ENCODE results near the gene PTPRN.

- no peak for TF ChIP-seq CTCF (IDR thresholded peaks at IDR 0.05; ENCODE audit: control extremely low read depth in 1 of 3, insufficient read depth in 1 of 3, low read depth in 1 of 3, low read length in 3 of 3)
- TF ChIP-seq POLR2A (IDR thresholded peaks at IDR 0.05; ENCODE audit: control extremely low read depth in 1 of 2, low read depth in 2 of 2, low read length in 2 of 2) = no peak
- TF ChIP-seq FOSL1 (IDR thresholded peaks at IDR 0.05; ENCODE audit: insufficient read depth, low read depth, low read length) = no peak
- 0 out of 2 replicates have a peak, but pooled peaks have one; percentile 36 for TF ChIP-seq GABPA (IDR thresholded peaks at IDR 0.05; ENCODE audit: borderline replicate concordance, insufficient read depth, low read length)
- TF ChIP-seq PHF8 (conservative IDR thresholded peaks at IDR 0.05; ENCODE audit: low read depth, low read length) = no peak
- TF ChIP-seq RAD21 (IDR thresholded peaks at IDR 0.05 in 1 of 2, conservative IDR thresholded peaks at IDR 0.05 in 1 of 2; ENCODE audit: low read depth in 2 of 2, low read length in 2 of 2) = no peak
- TF ChIP-seq CBX5 (IDR thresholded peaks at IDR 0.05; ENCODE audit: low read depth, low read length) = no peak
- no peak for TF ChIP-seq TAF1 (IDR thresholded peaks at IDR 0.05; ENCODE audit: low read depth, low read length)
- TF ChIP-seq, protein P1, sequence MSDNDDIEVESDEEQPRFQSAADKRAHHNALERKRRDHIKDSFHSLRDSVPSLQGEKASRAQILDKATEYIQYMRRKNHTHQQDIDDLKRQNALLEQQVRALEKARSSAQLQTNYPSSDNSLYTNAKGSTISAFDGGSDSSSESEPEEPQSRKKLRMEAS (IDR thresholded peaks at IDR 0.05) = peak; percentile 80
- TF ChIP-seq KDM4A (IDR thresholded peaks at IDR 0.05; ENCODE audit: low read depth, low read length, severe bottlenecking) = peak; percentile 19
- TF ChIP-seq ATF3 (IDR thresholded peaks at IDR 0.05; ENCODE audit: insufficient read depth, low read depth, low read length) = no peak
- TF ChIP-seq BCL11A (IDR thresholded peaks at IDR 0.05; ENCODE audit: low read depth in 2 of 2, low read length in 2 of 2) = no peak
- peak; percentile 82 to 84; a peak in 2 of 4 replicates for TF ChIP-seq SIN3A (conservative IDR thresholded peaks at IDR 0.05 in 1 of 2, IDR thresholded peaks at IDR 0.05 in 1 of 2; ENCODE audit: low read depth in 1 of 2, low read length in 2 of 2)
- TF ChIP-seq GTF2F1 (IDR thresholded peaks at IDR 0.05; ENCODE audit: borderline replicate concordance, low read depth, low read length) = no peak
These were observed 22.5 kb upstream of the PTPRN start for GRCh38 chr2:219331560-219332213.
